Type B pancreatic cell (in vitro differentiated cells): ENCODE measurements around the gene RGS9. TPM values are rescaled to one million over a fixed set of nuclear protein-coding genes. Genes with fewer than 3 reads are reported as not detected.
A peak's percentile ranks its signal among the peaks of the same experiment; 100 is the strongest.

Source experiments
- DNase-seq: peaks from one replicate; pipeline ENCODE4 v3.0.0; 2021; ENCODE audit warnings: mixed read lengths; ENCODE audit not compliant: unreplicated experiment; ENCODE audit errors: extremely low spot score
- H3K27ac Mint-ChIP-seq: 2 replicates; pipeline ENCODE4 v1.8.0; 2021; ENCODE audit warnings: mild to moderate bottlenecking, mixed read lengths
- H3K27me3 Mint-ChIP-seq: 2 replicates; pipeline ENCODE4 v1.8.0; 2021; ENCODE audit warnings: mixed read lengths
- H3K36me3 Mint-ChIP-seq: 2 replicates; pipeline ENCODE4 v1.8.0; 2021; ENCODE audit warnings: mixed read lengths
- H3K4me1 Mint-ChIP-seq: one replicate; pipeline ENCODE4 v1.8.0; 2021; ENCODE audit warnings: mixed read lengths; ENCODE audit not compliant: unreplicated experiment
- H3K4me3 Mint-ChIP-seq: 2 replicates; pipeline ENCODE4 v1.8.0; 2021; ENCODE audit warnings: mild to moderate bottlenecking, mixed read lengths
- H3K9me3 Mint-ChIP-seq: 2 replicates; pipeline ENCODE4 v1.8.0; 2021; ENCODE audit warnings: mixed read lengths
- total RNA-seq: library from RNA; stranded (reverse); gene quantifications from 2 replicates; pipeline ENCODE4 v1.2.1, GENCODE V29; 2021; ENCODE audit warnings: low replicate concordance
- TF ChIP-seq, protein P1 (sequence below): fragments of 200-600 bp; sonication (generic); conservative IDR thresholded peaks from 2 replicates; pipeline ENCODE4 v1.5.0; 2021; ENCODE audit warnings: antibody characterized with exemption, mild to moderate bottlenecking

The RGS9 gene
- total RNA-seq, 1 donor from 2014 or later: 5.5 TPM

DNA sequence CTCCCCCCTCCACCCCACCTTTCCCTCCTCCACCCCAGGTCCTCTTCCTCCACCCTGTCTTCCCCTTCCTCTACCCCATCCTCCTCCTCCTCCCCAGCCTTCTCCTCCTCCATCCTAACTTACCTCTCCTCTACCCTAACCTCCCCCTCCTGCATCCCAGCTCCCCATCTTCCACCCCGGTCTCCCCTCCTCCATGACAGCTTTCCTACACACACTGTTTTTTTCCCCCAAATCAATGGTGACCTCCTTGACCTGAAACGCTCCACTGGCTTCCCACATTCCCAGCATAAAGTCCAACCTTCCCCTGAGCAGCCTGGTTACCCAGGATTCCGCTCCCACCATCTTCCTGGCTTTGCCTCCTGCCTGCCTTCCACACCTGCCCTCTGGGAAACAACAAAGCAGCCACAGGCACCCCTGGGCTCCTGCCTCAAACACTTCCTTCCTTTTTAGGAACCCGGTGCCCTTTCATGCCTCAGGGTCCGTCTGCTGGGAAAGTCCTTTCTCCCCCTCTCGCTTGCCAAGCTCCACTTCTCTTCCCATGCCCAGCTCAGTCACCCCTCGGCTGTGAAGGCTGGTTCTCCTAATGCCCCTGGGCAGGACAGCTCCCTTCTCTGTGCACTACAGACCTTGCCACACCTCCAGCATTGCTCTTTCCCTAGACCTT, 2.1 kb downstream of the RGS9 start:
- TF ChIP-seq, protein P1, sequence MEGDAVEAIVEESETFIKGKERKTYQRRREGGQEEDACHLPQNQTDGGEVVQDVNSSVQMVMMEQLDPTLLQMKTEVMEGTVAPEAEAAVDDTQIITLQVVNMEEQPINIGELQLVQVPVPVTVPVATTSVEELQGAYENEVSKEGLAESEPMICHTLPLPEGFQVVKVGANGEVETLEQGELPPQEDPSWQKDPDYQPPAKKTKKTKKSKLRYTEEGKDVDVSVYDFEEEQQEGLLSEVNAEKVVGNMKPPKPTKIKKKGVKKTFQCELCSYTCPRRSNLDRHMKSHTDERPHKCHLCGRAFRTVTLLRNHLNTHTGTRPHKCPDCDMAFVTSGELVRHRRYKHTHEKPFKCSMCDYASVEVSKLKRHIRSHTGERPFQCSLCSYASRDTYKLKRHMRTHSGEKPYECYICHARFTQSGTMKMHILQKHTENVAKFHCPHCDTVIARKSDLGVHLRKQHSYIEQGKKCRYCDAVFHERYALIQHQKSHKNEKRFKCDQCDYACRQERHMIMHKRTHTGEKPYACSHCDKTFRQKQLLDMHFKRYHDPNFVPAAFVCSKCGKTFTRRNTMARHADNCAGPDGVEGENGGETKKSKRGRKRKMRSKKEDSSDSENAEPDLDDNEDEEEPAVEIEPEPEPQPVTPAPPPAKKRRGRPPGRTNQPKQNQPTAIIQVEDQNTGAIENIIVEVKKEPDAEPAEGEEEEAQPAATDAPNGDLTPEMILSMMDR: no peak
- H3K27ac Mint-ChIP-seq: no peak overlapping the region
- H3K9me3 Mint-ChIP-seq: no peaks in the 10 kb centered on the region
- H3K4me1 Mint-ChIP-seq: peaks cover 13% of the 10 kb centered on the region
- no peaks in the 10 kb centered on the region for H3K36me3 Mint-ChIP-seq
- no peak for DNase-seq
- peaks cover 26% of the 10 kb centered on the region for H3K27me3 Mint-ChIP-seq
- H3K4me3 Mint-ChIP-seq: peak overlapping the region; percentile 39

DNA sequence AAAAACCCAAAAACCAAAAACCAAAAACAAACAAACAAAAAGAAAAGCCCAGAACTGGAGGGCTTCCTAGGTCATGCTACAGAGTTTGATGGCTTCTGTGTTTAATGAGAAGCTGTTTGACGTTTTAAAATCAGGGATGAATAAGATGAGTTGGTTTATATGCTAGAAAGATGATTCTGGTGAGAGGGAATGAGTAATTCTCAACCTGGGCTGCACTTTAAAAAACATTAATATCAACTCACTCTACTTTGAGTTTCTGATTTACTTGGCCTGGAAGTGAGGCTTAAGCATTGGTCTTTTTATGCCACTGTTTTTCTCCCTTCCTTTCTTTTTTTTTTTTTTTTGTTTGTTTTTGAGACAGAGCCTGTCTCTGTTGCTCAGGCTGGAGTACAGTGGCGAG, 5.1 kb downstream of the RGS9 start:
- TF ChIP-seq, protein P1: no peak
- H3K4me3 Mint-ChIP-seq: no peak overlapping the region
- H3K27ac Mint-ChIP-seq: no peak overlapping the region
- H3K9me3 Mint-ChIP-seq: no peaks in the 10 kb centered on the region
- no peaks in the 10 kb centered on the region for H3K36me3 Mint-ChIP-seq
- peaks cover 17% of the 10 kb centered on the region for H3K4me1 Mint-ChIP-seq
- no peak for DNase-seq
- H3K27me3 Mint-ChIP-seq: peaks cover 26% of the 10 kb centered on the region

DNA sequence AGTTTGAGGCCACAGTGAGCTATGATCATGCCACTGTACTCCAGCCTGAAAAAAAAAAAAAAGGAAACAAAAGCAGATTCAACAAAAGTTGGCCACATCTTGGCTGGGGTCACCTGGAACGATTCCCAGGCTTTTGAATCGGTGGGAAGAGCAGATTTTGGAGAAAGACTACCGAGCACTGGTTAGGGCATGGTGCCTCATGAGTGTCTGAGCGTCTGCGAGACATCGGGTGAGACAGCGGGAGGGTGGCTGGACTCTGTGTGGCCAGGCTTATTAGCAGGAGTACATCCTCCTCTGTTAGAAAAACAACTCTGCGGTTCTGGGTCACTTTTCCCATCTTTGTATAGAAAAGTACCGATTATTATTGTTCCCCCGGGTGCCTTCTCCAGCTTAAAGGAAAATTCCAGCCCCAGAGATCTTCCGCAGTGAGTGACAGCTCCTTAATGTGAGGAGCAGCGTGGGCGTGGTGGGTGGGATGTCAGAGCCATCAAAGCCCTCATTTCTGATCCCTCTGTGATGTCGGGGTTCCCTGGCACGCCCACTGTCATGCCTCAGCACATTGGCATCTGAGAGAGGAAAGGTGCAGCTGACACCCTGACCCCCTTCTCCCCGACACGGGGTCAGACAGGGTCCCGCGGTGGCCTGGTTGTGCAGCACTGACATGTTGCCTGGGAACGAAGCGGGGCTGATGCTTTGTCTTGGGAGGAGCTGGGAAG, 6.9 kb downstream of the RGS9 start:
- H3K9me3 Mint-ChIP-seq: no peaks in the 10 kb centered on the region
- TF ChIP-seq, protein P1: no peak
- H3K27ac Mint-ChIP-seq: no peak overlapping the region

DNA sequence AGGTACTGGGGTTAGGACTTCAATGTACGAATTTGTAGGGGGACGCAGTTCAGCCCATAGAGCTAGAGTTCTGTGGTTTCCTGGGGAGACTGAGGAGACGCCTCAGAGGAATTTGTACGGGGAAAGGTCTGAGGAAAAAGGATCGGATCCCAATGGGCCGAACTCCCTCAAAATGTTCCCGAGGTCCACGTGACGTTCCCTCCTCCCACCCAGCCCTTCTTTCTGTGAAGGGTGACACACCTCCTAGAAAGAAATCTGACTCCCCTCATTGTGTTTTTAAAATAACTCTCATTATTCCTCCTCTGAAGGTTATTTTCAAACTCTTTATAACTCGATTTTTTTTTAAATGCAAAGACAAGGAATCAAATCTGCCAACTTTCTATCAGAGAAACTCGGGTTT, 8.6 kb downstream of the RGS9 start:
- Mint-ChIP-seq H3K9me3 (no peaks in the 10 kb centered on the region), H3K4me1 (peaks cover 10% of the 10 kb centered on the region), H3K4me3 (no peak overlapping the region), H3K36me3 (no peaks in the 10 kb centered on the region), H3K27me3 (no peaks in the 10 kb centered on the region), H3K27ac (no peak overlapping the region)
- no peak for DNase-seq
- TF ChIP-seq, protein P1: no peak

More for the DNA sequence above, 6.9 kb downstream of the RGS9 start:
- DNase-seq: no peak
- H3K27me3 Mint-ChIP-seq: peaks cover 11% of the 10 kb centered on the region
- no peak overlapping the region for H3K4me3 Mint-ChIP-seq
- no peaks in the 10 kb centered on the region for H3K36me3 Mint-ChIP-seq
- peaks cover 10% of the 10 kb centered on the region for H3K4me1 Mint-ChIP-seq

DNA sequence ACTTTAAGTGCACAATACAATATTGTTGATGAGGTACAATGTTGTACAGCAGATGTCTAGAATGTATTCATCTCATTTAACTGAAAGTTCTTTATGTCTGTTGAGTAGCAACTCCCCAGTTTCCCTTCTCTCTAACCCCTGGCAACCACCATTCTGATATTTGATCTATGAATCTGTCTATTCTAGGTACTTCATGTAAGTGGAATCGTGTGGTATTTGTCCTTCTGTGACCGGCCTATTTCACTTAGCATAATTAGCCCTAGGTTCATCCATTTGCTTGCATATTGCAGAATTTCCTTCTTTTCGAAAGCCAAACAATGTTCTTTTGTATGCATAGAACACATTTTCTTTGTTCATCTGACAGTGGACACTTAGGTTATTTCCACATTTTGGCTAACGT, 10.8 kb downstream of the RGS9 start:
- H3K4me1 Mint-ChIP-seq: peaks cover 10% of the 10 kb centered on the region
- TF ChIP-seq, protein P1: no peak
- H3K4me3 Mint-ChIP-seq: no peak overlapping the region
- H3K36me3 Mint-ChIP-seq: no peaks in the 10 kb centered on the region
- DNase-seq: no peak
- no peaks in the 10 kb centered on the region for H3K27me3 Mint-ChIP-seq
- H3K9me3 Mint-ChIP-seq: no peaks in the 10 kb centered on the region
- no peak overlapping the region for H3K27ac Mint-ChIP-seq
